GM12873 (cell line): Measurements from ENCODE around the gene MAGEL2.

ENCODE experiments used
- CTCF ChIP-seq: IDR thresholded peaks from 2 replicates; pipeline ENCODE4 v1.5.1; 2012; ENCODE audit warnings: low read depth, mild to moderate bottlenecking, moderate library complexity, low read length, control low read depth; ENCODE audit not compliant: insufficient read depth; ENCODE audit errors: missing control alignments

The MAGEL2 gene

GRCh38 chr15:23647421-23648370 is at the start of gene MAGEL2:
MAGEL2 (minus strand) TSS chr15:23647867; CDS start chr15:23647742, 125 bp downstream.
- no peak for TF ChIP-seq CTCF

GRCh38 chr15:23695282-23695681 is 47.6 kb upstream of the MAGEL2 start:
- TF ChIP-seq CTCF = no peak

- no peak for TF ChIP-seq CTCF
These were observed 46.9 kb upstream of the MAGEL2 start for GRCh38 chr15:23694592-23694991.

- TF ChIP-seq CTCF = no peak
These were observed 42.8 kb upstream of the MAGEL2 start for GRCh38 chr15:23690450-23690852.

- TF ChIP-seq CTCF = no peak
These were observed 42.3 kb upstream of the MAGEL2 start for GRCh38 chr15:23690015-23690414.

GRCh38 chr15:23687143-23687470 is 39.4 kb upstream of the MAGEL2 start, which contains the start of gene NDN:
NDN (minus strand) TSS chr15:23687305; CDS start chr15:23687217, 88 bp downstream.
- no peak for TF ChIP-seq CTCF

- TF ChIP-seq CTCF = no peak
These were observed 38.9 kb upstream of the MAGEL2 start for GRCh38 chr15:23686466-23687142.
